ENCODE measurements around the gene CSTPP1. TPM values are rescaled to one million over a fixed set of nuclear protein-coding genes. Genes with fewer than 3 reads are reported as not detected.

CSTPP1 gene
- total RNA-seq, 4 donors from 2014 or later: 18.3 to 27.0 (median 24.6) TPM

DNA sequence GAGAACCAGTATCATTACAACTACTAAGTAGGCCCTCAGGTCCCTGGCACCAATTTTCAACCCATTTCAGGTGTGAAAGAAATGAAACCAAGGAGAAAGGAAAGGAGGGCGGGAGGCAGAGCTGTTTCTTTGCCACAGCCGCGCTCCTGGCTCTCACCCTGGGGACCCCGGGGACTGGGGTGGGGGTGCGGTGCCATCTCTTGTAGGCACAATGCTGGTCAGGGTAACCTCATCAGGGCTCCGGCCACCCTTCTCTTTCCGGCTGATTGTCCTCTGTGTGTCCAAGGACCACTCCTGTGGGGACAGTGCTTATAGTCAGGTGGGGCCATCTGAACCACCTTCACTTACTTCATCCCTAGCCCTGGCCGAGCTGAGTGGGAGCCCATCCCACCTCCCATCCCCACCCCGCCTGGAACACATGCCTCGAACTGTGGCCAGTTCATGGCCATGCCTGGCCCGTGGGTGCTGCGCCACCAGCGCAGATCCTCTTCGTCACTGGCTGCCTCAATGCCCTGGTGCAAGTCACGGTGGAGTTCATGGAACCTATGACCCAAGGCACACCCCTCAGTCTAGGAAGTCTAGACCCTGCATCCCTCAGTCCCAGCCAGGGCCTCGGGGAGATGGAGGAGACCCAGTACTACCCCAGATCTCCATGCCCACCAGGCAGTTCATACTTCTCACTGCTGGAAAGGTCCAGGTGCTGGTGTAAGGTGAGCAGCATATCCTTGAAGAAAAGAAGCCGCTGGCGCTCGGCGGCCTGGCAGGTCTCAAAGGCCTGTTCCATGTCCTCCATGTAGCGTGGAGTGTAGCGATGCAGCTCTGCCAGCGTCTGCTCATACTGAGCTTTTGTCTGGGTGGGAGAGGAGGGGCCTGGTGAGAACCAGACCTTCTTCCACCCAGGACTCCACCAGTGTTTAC lies 242.4 kb downstream of the CSTPP1 start:
- Histone ChIP-seq H3K27me3 (no peaks in the 10 kb centered on the region), H3K4me3 (no peak overlapping the region), H3K4me1 (peaks cover 15 to 24% (median 20%) of the 10 kb centered on the region in 4 donors), H3K36me3 (peaks cover 0 to 8% (median 0%) of the 10 kb centered on the region in 4 donors), H3K9me3 (no peaks in the 10 kb centered on the region), H3K27ac (peak overlapping the region in 1 of 4 donors; percentile 99)
- 93 to 96% methylated on average over 5 to 23 of the region's 23 CpGs for WGBS, 2 donors (ENCODE audit: low coverage in 1 of 2)
- intact Hi-C loops (cut with DNase I; ENCODE audit: low total_unique reads): loop anchor here (5.0 to 10.0 kb wide), 2 partner anchors 56 to 178 kb away; no protein-coding TSS in a partner anchor
- TF ChIP-seq EP300 (IDR thresholded peaks at IDR 0.05; ENCODE audit: low read depth): no peak
- TF ChIP-seq CTCF (IDR thresholded peaks at IDR 0.05): no peak
- no peak for TF ChIP-seq POLR2A (IDR thresholded peaks at IDR 0.05)
- TF ChIP-seq POLR2AphosphoS5 (IDR thresholded peaks at IDR 0.05): no peak
- in situ Hi-C loops (cut with MboI; ENCODE audit: low pct_ligation_motif_present in 1 of 4, low pct_unique_long_range_greater_than_20kb in 1 of 4, low sequenced_read_pairs in 3 of 4): loop anchor here in 3 of 4 donors (5.0 to 25.0 kb wide), 3 partner anchors 78 to 183 kb away; partner anchors contain the start of genes MYBPC3 (in 1 of the 3) and NR1H3 (in 1 of the 3)
- no peak for DNase-seq

- 80 to 100% methylated on average over 1 of the region's 1 CpG for WGBS, 2 donors (ENCODE audit: low coverage in 1 of 2)
- H3K27ac ChIP-seq: peak overlapping the region in 1 of 4 donors; percentile 11
- H3K4me1 ChIP-seq: peaks cover 15 to 30% (median 26%) of the 10 kb centered on the region in 4 donors
- intact Hi-C loops (cut with DNase I; ENCODE audit: low total_unique reads) (loop anchor here (5.0 to 10.0 kb wide), 2 partner anchors 55 to 178 kb away; no protein-coding TSS in a partner anchor), in situ Hi-C loops (cut with MboI; ENCODE audit: low pct_ligation_motif_present in 1 of 4, low pct_unique_long_range_greater_than_20kb in 1 of 4, low sequenced_read_pairs in 3 of 4) (loop anchor here in 3 of 4 donors (5.0 to 25.0 kb wide), 3 partner anchors 78 to 183 kb away; partner anchors contain the start of genes MYBPC3 (in 1 of the 3) and NR1H3 (in 1 of the 3))
- TF ChIP-seq POLR2AphosphoS5 (IDR thresholded peaks at IDR 0.05) (no peak), POLR2A (IDR thresholded peaks at IDR 0.05) (no peak), CTCF (IDR thresholded peaks at IDR 0.05) (peak; percentile 29 to 55 (median 49))
- H3K4me3 ChIP-seq: no peak overlapping the region
- H3K9me3 ChIP-seq: no peaks in the 10 kb centered on the region
- DNase-seq: no peak
- peaks cover 0 to 7% (median 0%) of the 10 kb centered on the region in 4 donors for H3K36me3 ChIP-seq
- peaks cover 5% of the 10 kb centered on the region for H3K27me3 ChIP-seq
Measured at GRCh38 chr11:47179655-47179991, 243.1 kb downstream of the CSTPP1 start.

DNA sequence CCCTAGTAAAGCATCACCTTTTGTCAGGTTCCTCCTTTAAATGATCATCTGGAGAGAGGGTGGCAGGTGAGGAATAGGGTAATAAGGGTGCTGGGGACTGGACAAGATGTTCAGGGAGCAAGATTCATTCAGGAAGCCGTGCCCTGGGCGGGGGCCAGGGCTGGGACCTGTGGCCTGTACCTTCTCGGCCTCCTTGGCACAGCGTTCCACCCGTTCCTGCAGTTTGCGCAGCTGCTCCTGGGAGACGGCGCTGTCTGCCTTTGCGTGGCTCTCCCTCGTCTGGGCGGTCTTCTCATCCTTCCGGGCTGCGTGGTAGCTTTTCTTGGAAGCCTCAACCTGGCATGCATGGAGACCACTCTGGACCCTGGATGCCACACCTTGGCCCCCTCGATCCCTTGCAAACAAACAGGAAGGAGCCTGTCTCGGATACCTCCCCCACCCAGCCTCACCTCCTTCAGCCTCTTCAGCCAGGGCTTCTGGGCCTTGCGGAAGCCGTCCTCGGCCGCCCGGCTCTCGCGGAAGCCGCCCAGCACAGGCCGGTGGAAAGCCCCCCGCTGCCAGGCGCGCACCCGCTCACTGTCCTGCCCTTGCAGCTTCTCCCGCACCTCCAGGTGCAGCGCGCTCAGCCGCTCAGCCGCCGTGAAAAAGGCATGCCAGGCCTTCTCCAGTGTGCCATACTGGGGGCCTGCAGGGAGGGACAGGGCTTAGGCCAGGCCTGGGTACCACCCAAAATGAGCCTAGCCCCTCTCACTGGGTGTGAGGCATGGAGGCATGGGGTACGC lies 243.6 kb downstream of the CSTPP1 start:
- WGBS, 2 donors (ENCODE audit: low coverage in 1 of 2): 88 to 100% methylated on average over 1 to 35 of the region's 35 CpGs
- Histone ChIP-seq H3K4me3 (no peak overlapping the region), H3K4me1 (peaks cover 19 to 33% (median 29%) of the 10 kb centered on the region in 4 donors), H3K9me3 (no peaks in the 10 kb centered on the region), H3K27me3 (peaks cover 10% of the 10 kb centered on the region), H3K27ac (peak overlapping the region in 1 of 4 donors; percentile 11), H3K36me3 (peaks cover 0 to under 1% (median 0%) of the 10 kb centered on the region in 4 donors)
- intact Hi-C loops (cut with DNase I; ENCODE audit: low total_unique reads): no loop called here
- in situ Hi-C loops (cut with MboI; ENCODE audit: low pct_ligation_motif_present in 1 of 4, low pct_unique_long_range_greater_than_20kb in 1 of 4, low sequenced_read_pairs in 3 of 4): loop anchor here in 1 of 4 donors (25.0 kb wide), 1 partner anchor 182 kb away; the partner anchor contains the start of gene MYBPC3
- TF ChIP-seq POLR2A (IDR thresholded peaks at IDR 0.05): no peak
- no peak for TF ChIP-seq CTCF (IDR thresholded peaks at IDR 0.05)
- TF ChIP-seq POLR2AphosphoS5 (IDR thresholded peaks at IDR 0.05): no peak
- no peak for TF ChIP-seq EP300 (IDR thresholded peaks at IDR 0.05; ENCODE audit: low read depth)
- no peak for DNase-seq
